CD14-positive monocyte (primary cell): ENCODE data around the gene GPR15LG. TPM values are rescaled to one million over a fixed set of nuclear protein-coding genes. Genes with fewer than 3 reads are reported as not detected.

Experiments used
- DNase-seq, 3 donors: peaks; one replicate each; pipeline ENCODE4 v3.0.0-alpha.2; 2011 to 2022
- H2AFZ ChIP-seq: 2 replicates; pipeline ENCODE4 v1.6.0; 2012; ENCODE audit warnings: mild to moderate bottlenecking, low read depth, low read length, inconsistent platforms; ENCODE audit not compliant: insufficient read depth, poor library complexity, severe bottlenecking
- H3K27ac ChIP-seq, 2 donors: 1 replicate in 1 of 2; 2 replicates in 1 of 2; pipeline ENCODE4 v1.5.1; 2012 to 2013; ENCODE audit warnings: low read length in 2 of 2, control low read depth in 1 of 2, inconsistent platforms in 1 of 2, low read depth in 1 of 2, mild to moderate bottlenecking in 1 of 2
- H3K27me3 ChIP-seq, 2 donors: one replicate each; pipeline versions ENCODE4 v1.6.0 to v1.6.1; 2011 to 2013; ENCODE audit warnings: low read length in 2 of 2; ENCODE audit not compliant: control insufficient read depth in 2 of 2, insufficient read depth in 2 of 2
- H3K36me3 ChIP-seq, 2 donors: replicated peaks in 1 of 2; 1 replicate in 1 of 2; 2 replicates in 1 of 2; pipeline versions ENCODE4 v1.5.1 to v1.6.1; 2012 to 2013; ENCODE audit warnings: low read length in 2 of 2, control low read depth in 1 of 2, inconsistent platforms in 1 of 2, mild to moderate bottlenecking in 1 of 2; ENCODE audit not compliant: insufficient read depth in 2 of 2, control insufficient read depth in 1 of 2
- H3K4me1 ChIP-seq, 2 donors: 1 replicate in 1 of 2; 2 replicates in 1 of 2; pipeline versions ENCODE4 v1.5.1 to v1.6.1; 2012 to 2013; ENCODE audit warnings: low read length in 2 of 2, control low read depth in 1 of 2, inconsistent platforms in 1 of 2, mild to moderate bottlenecking in 1 of 2, moderate library complexity in 1 of 2; ENCODE audit not compliant: insufficient read depth in 2 of 2, control insufficient read depth in 1 of 2
- H3K4me2 ChIP-seq: replicated peaks from 2 replicates; pipeline ENCODE3; 2012; ENCODE audit warnings: low read length, moderate library complexity, mild to moderate bottlenecking; ENCODE audit not compliant: poor library complexity, severe bottlenecking; ENCODE audit errors: extremely low read depth
- H3K4me3 ChIP-seq, 3 experiments: fragments of 200-600 bp in 1 of 3; sonication (generic) in 1 of 3; replicated peaks in 1 of 3; 1 replicate in 2 of 3; 2 replicates in 1 of 3; pipeline ENCODE4 v1.5.1; 2011 to 2013; ENCODE audit warnings: low read length in 3 of 3, mild to moderate bottlenecking in 3 of 3, control low read depth in 2 of 3, low read depth in 2 of 3, inconsistent platforms in 1 of 3, moderate library complexity in 1 of 3
- H3K79me2 ChIP-seq: 2 replicates; pipeline ENCODE4 v1.6.0; 2012; ENCODE audit warnings: mild to moderate bottlenecking, control low read depth, inconsistent platforms, low read length, moderate library complexity; ENCODE audit not compliant: insufficient read depth
- H3K9ac ChIP-seq: 2 replicates; pipeline ENCODE4 v1.6.0; 2017; ENCODE audit warnings: low read length, mild to moderate bottlenecking; ENCODE audit not compliant: insufficient read depth, poor library complexity, severe bottlenecking
- H3K9me3 ChIP-seq, 2 donors: replicated peaks in 1 of 2; 1 replicate in 1 of 2; 2 replicates in 1 of 2; pipeline versions ENCODE4 v1.5.1 to v1.6.1; 2012 to 2013; ENCODE audit warnings: low read length in 2 of 2, control low read depth in 1 of 2; ENCODE audit not compliant: control insufficient read depth in 1 of 2, insufficient read depth in 1 of 2
- H4K20me1 ChIP-seq: 2 replicates; pipeline ENCODE4 v1.6.0; 2012; ENCODE audit warnings: mild to moderate bottlenecking, low read length, control low read depth, moderate library complexity; ENCODE audit not compliant: insufficient read depth
- H3K27ac Mint-ChIP-seq, 7 donors: one replicate each; pipeline ENCODE4 v1.8.0; 2020; ENCODE audit warnings: mild to moderate bottlenecking in 7 of 7, mixed read lengths in 7 of 7, moderate library complexity in 6 of 7, inconsistent platforms in 2 of 7
- H3K27me3 Mint-ChIP-seq, 3 donors: one replicate each; pipeline ENCODE4 v1.8.0; 2021 to 2022; ENCODE audit warnings: low read depth in 3 of 3, mild to moderate bottlenecking in 3 of 3, mixed read lengths in 3 of 3, moderate library complexity in 3 of 3, inconsistent platforms in 1 of 3
- H3K36me3 Mint-ChIP-seq, 2 donors: one replicate each; pipeline ENCODE4 v1.8.0; 2020; ENCODE audit warnings: mixed read lengths in 2 of 2, inconsistent platforms in 1 of 2, mild to moderate bottlenecking in 1 of 2
- H3K4me1 Mint-ChIP-seq: one replicate; pipeline ENCODE4 v1.8.0; 2020; ENCODE audit warnings: mild to moderate bottlenecking, mixed read lengths
- H3K4me3 Mint-ChIP-seq, 2 donors: one replicate each; pipeline ENCODE4 v1.8.0; 2020; ENCODE audit warnings: mild to moderate bottlenecking in 2 of 2, mixed read lengths in 2 of 2, moderate library complexity in 1 of 2
- H3K9me3 Mint-ChIP-seq, 7 donors: one replicate each; pipeline ENCODE4 v1.8.0; 2020 to 2022; ENCODE audit warnings: mixed read lengths in 7 of 7, mild to moderate bottlenecking in 6 of 7, moderate library complexity in 6 of 7, inconsistent platforms in 2 of 7
- WGBS: methylation state at CpG from one replicate; pipeline ENCODE4 v1.1.5; 2013; ENCODE audit warnings: missing lambda C conversion rate; ENCODE audit not compliant: insufficient coverage; 5-methylcytosine and 5-hydroxymethylcytosine counted together
- intact Hi-C, 2 donors: fragments of 100-400 bp; cut with micrococcal nuclease; formaldehyde crosslinking; loops; one replicate each; pipeline versions ENCODE4 v1.15.0 to v1.15.1; 2023
- polyA plus RNA-seq, 3 donors: library from polyadenylated mRNA; depleted of rRNA in 1 of 3; unstranded in 2 of 3; stranded (reverse) in 1 of 3; fragments of 300-500 nt in 2 of 3; fragments of >200 nt in 1 of 3; fragmentation: Illumina TruSeq in 2 of 3; gene quantifications; 1 replicate in 2 of 3; 2 replicates in 1 of 3; pipeline ENCODE4 v1.2.3, GENCODE V29; 2012 to 2021
- TF ChIP-seq, protein P1 (sequence below): fragments of 200-600 bp; IDR thresholded peaks from one replicate; pipeline ENCODE4 v1.8.0; 2022; ENCODE audit warnings: antibody characterized with exemption, mild to moderate bottlenecking

Gene GPR15LG
- polyA plus RNA-seq, 3 donors = not detected

DNA sequence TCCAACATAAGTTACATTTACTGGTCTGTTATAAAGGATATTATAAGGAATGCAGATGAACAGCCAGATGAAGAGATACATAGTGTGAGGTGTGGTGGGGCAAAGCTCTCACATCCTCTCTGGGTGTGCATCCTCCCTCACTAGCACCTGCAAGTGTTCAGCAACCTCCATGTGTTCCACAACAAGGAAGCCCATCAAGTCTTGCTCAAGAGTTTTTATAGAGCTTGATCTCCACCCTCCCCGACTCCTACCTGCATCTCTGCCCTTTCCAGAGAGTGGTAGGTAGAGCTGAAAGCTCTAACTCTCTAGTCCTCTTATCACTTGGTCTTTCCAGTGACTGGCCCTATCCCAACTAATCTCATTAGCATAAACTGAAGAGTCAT, 46.8 kb upstream of the GPR15LG start:
- H3K36me3 ChIP-seq = no peaks in the 10 kb centered on the region
- no peak overlapping the region for H2AFZ ChIP-seq
- H3K9me3 Mint-ChIP-seq = peaks cover 12 to 34% (median 25%) of the 10 kb centered on the region in 7 donors
- H3K9ac ChIP-seq = no peak overlapping the region
- H3K4me3 Mint-ChIP-seq = no peak overlapping the region
- no CpG with 5 or more reads among the region's 1 CpG for WGBS
- no peaks in the 10 kb centered on the region for H3K4me1 Mint-ChIP-seq
- no peak for DNase-seq
- no peak overlapping the region for H3K27ac ChIP-seq
- peaks cover 0 to 3% of the 10 kb centered on the region in 2 donors for H3K27me3 ChIP-seq
- H3K4me2 ChIP-seq = no peak overlapping the region
- H3K36me3 Mint-ChIP-seq = no peaks in the 10 kb centered on the region
- H3K79me2 ChIP-seq = no peaks in the 10 kb centered on the region
- no peaks in the 10 kb centered on the region for H3K4me1 ChIP-seq
- H4K20me1 ChIP-seq = no peaks in the 10 kb centered on the region
- H3K27ac Mint-ChIP-seq = no peak overlapping the region
- peaks cover 6 to 12% (median 8%) of the 10 kb centered on the region in 3 donors for H3K27me3 Mint-ChIP-seq
- peaks cover 18 to 21% of the 10 kb centered on the region in 2 donors for H3K9me3 ChIP-seq
- H3K4me3 ChIP-seq = no peak overlapping the region
- TF ChIP-seq, protein P1, sequence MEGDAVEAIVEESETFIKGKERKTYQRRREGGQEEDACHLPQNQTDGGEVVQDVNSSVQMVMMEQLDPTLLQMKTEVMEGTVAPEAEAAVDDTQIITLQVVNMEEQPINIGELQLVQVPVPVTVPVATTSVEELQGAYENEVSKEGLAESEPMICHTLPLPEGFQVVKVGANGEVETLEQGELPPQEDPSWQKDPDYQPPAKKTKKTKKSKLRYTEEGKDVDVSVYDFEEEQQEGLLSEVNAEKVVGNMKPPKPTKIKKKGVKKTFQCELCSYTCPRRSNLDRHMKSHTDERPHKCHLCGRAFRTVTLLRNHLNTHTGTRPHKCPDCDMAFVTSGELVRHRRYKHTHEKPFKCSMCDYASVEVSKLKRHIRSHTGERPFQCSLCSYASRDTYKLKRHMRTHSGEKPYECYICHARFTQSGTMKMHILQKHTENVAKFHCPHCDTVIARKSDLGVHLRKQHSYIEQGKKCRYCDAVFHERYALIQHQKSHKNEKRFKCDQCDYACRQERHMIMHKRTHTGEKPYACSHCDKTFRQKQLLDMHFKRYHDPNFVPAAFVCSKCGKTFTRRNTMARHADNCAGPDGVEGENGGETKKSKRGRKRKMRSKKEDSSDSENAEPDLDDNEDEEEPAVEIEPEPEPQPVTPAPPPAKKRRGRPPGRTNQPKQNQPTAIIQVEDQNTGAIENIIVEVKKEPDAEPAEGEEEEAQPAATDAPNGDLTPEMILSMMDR = no peak
- intact Hi-C loops = no loop called here

GRCh38 chr10:84135836-84136235, 37.8 kb upstream of the GPR15LG start:
- H3K4me3 ChIP-seq = no peak overlapping the region
- WGBS = 80% methylated on average over 1 of the region's 2 CpGs
- no peak for DNase-seq
- peaks cover 14 to 27% (median 19%) of the 10 kb centered on the region in 3 donors for H3K27me3 Mint-ChIP-seq
- no peak overlapping the region for H3K27ac ChIP-seq
- peaks cover 7 to 10% of the 10 kb centered on the region in 2 donors for H3K27me3 ChIP-seq
- no peak overlapping the region for H3K9ac ChIP-seq
- peaks cover 12 to 16% of the 10 kb centered on the region in 2 donors for H3K4me1 ChIP-seq
- TF ChIP-seq, protein P1 = no peak
- peaks cover 0 to under 1% of the 10 kb centered on the region in 2 donors for H3K36me3 ChIP-seq
- H4K20me1 ChIP-seq = no peaks in the 10 kb centered on the region
- no peaks in the 10 kb centered on the region for H3K36me3 Mint-ChIP-seq
- no peak overlapping the region for H3K27ac Mint-ChIP-seq
- peaks cover 0 to 5% (median 2%) of the 10 kb centered on the region in 7 donors for H3K9me3 Mint-ChIP-seq
- intact Hi-C loops = loop anchor here in 1 of 2 donors (5.0 kb wide), 1 partner anchor 196 kb away; no protein-coding TSS in a partner anchor
- no peak overlapping the region for H2AFZ ChIP-seq
- H3K4me3 Mint-ChIP-seq = no peak overlapping the region
- H3K9me3 ChIP-seq = no peaks in the 10 kb centered on the region
- H3K4me2 ChIP-seq = no peak overlapping the region
- H3K4me1 Mint-ChIP-seq = peaks cover 12% of the 10 kb centered on the region
- H3K79me2 ChIP-seq = peaks cover 14% of the 10 kb centered on the region
